Epithelial cell of proximal tubule (primary cell): ENCODE results near the gene CILP2. TPM values are rescaled to one million over a fixed set of nuclear protein-coding genes. Genes with fewer than 3 reads are reported as not detected.
A peak's percentile ranks its signal among the peaks of the same experiment; 100 is the strongest.

Source experiments
- DNase-seq: peaks from one replicate; pipeline ENCODE4 v3.0.0-alpha.2; 2011; ENCODE audit warnings: low read depth
- H3K4me3 ChIP-seq: 2 replicates; pipeline ENCODE4 v1.5.1; 2011; ENCODE audit warnings: low read depth, mild to moderate bottlenecking, low read length
- total RNA-seq: library from RNA; depleted of rRNA; stranded (reverse); fragments of >200 nt; gene quantifications from 2 replicates; pipeline ENCODE4 v1.2.3, GENCODE V29; 2015
- TF ChIP-seq, protein P1 (sequence below): conservative IDR thresholded peaks from 2 replicates; pipeline ENCODE4 v1.5.1; 2012; ENCODE audit warnings: low read depth, mild to moderate bottlenecking, low read length

The CILP2 gene
- total RNA-seq, 1 donor from 2014 or later = 0.06 TPM

DNA sequence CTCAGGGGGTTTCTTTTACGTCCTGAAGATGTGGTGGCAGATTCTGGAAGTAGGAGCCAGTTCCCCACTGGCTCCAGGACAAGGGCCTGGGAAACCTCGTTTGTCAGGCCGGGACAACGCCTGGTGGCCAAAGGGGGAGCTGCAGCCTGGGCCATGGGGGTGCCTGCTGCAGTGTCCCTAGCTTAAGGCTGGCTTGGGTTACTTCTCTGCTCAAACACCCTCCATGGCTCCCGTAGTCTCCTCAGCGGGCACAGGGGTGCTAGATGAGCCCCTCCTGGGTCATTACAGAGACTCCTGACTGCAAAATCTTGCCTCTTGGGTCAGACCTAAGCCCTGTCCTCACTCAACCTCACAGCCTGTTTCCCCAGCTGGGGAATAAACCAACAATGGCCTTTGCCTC lies 14.7 kb downstream of the CILP2 start:
- no peak overlapping the region for H3K4me3 ChIP-seq
- TF ChIP-seq, protein P1, sequence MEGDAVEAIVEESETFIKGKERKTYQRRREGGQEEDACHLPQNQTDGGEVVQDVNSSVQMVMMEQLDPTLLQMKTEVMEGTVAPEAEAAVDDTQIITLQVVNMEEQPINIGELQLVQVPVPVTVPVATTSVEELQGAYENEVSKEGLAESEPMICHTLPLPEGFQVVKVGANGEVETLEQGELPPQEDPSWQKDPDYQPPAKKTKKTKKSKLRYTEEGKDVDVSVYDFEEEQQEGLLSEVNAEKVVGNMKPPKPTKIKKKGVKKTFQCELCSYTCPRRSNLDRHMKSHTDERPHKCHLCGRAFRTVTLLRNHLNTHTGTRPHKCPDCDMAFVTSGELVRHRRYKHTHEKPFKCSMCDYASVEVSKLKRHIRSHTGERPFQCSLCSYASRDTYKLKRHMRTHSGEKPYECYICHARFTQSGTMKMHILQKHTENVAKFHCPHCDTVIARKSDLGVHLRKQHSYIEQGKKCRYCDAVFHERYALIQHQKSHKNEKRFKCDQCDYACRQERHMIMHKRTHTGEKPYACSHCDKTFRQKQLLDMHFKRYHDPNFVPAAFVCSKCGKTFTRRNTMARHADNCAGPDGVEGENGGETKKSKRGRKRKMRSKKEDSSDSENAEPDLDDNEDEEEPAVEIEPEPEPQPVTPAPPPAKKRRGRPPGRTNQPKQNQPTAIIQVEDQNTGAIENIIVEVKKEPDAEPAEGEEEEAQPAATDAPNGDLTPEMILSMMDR = peak; percentile 65
- no peak for DNase-seq

DNA sequence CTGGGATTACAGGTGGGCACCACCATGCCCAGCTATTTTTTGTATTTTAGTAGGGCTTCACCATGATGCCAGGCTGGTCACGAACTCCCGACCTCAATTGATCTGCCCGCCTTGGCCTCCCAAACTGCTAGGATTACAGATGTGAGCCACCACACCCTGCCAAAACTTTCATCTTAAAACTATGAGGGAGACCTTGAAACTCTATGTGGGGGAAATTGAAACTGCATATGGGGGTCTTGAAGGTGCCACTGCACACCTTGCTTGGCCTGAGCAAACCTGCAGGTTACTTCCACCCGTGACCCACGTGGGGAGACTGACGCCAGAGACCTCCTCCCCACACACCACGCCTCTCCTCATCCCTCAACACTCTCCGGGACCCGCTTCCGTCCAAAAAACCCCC lies 15.6 kb downstream of the CILP2 start:
- no peak for DNase-seq
- H3K4me3 ChIP-seq = no peak overlapping the region
- TF ChIP-seq, protein P1 = no peak

DNA sequence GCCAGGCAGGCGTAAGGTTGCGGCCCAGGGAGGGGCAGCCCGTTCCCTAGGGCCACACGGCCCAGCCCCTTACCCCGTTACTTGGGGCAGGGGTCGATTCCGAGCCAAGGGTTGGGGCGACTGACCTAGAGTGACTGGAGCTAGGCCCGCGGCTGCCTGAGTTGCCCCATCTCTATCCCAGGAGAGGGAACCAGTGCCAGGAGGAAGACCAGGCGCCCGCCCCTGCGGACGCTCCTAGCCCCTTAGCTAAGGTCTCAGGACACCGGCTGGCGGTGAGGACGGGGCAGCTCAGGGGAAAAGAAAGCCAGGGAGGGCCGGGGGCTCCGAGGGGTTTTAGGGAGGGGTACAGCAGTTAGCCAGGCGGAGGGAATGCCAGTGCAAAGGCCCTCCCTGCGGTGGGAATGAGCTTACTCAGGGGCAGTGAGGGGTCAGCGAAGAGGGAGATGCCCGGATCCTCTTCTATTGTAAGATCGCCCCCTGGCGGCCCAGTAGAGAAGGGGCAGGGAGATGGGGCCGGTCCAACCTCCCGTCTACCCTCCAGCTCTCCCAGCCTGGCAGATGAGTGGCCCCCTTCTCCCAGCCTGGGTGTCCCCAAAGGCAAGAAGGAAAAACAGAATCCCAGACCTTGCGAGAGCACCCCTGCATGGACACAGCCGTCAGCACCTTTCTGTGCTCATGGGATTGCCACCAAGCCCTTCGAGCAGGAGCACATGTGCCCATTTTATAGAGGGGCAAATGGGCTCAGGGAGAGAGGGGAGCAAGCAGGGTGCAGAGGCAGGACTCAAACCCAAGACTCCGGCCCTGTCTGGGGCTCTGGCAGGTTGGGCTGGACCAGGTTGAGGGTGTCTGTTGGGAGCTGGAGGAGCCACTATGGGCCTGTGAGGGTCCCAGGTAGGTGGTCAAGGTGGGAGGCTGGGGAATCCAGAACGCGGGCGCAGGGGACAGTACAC lies 16.3 kb downstream of the CILP2 start:
- H3K4me3 ChIP-seq = no peak overlapping the region
- TF ChIP-seq, protein P1 = peak; percentile 70
- no peak for DNase-seq

DNA sequence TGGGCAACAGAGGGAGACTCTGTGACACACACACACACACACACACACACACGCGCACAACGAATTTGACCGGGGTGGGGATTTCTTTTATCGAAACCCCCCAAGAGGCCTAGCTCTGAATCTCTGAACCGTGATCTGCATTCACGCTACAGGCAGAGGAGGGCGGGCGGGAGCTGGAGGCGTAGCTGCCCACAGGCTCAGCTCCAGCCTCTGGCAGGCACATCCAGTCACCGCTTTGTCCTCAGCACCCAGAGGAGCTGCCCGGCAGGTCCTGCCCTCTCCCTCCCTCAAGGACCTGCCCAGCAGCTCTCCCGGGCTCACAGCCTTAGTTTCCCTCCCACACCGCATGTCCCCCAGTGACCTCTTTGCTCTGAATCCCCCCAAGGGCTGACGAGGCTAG lies 20.0 kb downstream of the CILP2 start:
- TF ChIP-seq, protein P1 = no peak
- H3K4me3 ChIP-seq = no peak overlapping the region
- DNase-seq = no peak

DNA sequence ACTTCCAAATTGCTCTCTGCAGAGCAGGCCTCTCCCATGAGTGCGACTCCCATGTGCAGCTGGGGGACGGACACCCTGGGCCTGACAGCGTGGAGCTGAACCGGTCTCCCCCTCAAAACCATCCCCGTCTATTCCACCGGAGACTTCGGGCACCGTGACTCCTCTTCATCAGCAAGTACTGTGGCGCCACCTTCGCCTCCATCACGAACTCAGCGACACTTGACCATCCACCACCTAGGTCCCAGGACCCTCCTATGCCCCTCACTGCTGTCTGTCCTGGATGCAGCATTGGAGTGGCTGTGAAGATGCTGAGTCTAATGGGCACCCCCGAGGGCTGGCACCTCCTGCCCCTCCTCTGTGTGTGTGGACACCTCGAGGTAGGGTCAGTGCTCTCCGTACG lies 20.6 kb downstream of the CILP2 start:
- TF ChIP-seq, protein P1 = no peak
- H3K4me3 ChIP-seq = no peak overlapping the region
- DNase-seq = no peak

DNA sequence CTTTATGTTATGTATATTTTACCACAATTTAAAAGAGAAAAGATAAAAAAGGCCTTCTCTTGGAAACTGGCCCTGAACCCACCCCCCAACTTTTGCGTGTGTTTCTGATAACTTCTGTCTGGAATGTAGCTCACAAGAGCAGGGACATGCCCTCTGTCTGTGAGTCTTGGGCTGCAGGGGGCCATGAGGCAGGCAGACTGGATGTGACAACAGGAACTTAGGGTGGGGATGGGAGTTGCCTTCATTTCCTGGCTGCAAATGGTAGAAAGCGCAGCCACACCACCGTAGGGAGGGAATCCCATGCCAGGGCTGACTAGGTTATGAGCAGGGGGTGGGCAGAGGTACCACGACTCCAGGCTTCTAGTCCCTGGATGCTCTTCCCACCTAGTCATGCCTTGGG lies 21.9 kb downstream of the CILP2 start:
- H3K4me3 ChIP-seq = no peak overlapping the region
- TF ChIP-seq, protein P1 = no peak
- DNase-seq = no peak
